Measurements from ENCODE around the gene SDHC.
"Not testable (repeated sequence)": the region's sequence is repeated elsewhere in the genome, so short reads cannot be mapped to it uniquely, and the experiment has no call there.

The SDHC gene

DNA sequence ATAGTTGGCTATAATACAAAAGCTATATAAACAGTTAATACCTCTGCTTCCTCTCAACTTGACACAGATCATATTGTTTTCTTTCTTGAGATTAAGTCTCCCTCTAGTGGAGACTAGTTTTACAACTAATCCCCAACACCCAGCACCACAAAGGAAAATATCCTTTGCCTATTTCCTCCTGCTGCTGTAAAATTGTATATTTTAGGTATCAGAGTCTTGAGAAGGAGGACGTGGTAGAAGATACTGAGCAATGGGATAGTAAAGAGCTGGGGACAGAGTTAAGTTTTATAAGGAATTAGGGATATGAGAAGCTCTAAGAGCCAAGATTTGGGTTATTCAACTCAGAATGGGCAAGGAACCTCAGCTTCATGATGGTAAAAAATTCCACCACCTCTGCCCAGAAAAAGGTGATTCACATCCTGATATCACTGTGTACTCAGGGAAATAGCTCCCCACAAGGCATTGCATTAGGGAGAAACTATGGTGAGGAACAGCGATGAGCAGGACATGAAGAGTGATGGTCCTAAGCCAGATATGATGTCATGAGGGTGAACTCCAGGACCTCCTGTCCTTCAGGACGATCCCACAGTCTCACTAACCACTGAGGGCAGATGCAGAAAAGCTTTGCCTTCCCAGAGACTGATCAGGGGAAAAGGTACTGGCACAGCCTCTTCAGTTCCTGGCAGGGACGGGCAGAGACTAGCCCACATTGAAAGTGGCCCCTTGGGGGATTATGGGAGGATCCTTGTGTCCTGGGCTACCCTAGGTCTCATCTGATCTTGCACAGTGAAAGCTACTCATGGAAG is 68.2 kb downstream of the SDHC start:
- Mint-ChIP-seq H3K27ac (no peak overlapping the region), H3K4me3 (no peak overlapping the region), H3K9me3 (no peaks in the 10 kb centered on the region), H3K4me1 (peaks cover 17% of the 10 kb centered on the region), H3K27me3 (no peaks in the 10 kb centered on the region), H3K36me3 (peaks cover 1% of the 10 kb centered on the region)
- CTCF ChIA-PET, result interaction anchor here (0.6 to 8.8 kb wide), 44 partner anchors 8 to 387 kb away, joined by 3 to 157 read pairs (median 4); partner anchors contain the start of genes APOA2, B4GALT3, CFAP126 and NDUFS2
- DNase-seq, result no peak

DNA sequence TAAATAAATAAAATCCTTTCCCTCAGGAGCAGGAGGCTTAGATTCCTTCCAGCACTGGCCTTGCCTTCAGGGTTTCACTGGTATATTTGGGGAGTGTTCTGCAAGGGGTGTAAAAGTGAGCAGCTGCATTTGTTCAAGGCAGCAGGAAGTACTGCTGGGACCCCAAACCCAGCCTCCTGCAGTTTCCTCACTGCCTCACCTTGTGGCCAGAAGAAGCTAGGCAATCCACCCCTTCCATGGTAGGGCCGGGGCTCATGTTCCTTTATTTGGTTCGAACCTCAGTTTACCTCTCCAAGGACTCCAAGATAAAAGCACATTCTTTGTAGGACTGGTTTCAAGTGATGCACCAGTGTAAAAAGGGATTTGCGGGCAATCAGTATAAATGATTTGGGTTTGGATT is 74.5 kb downstream of the SDHC start:
- H3K27ac Mint-ChIP-seq, result peak overlapping the region; percentile 95
- CTCF ChIA-PET, result interaction anchor here (2.0 kb wide), 1 partner anchor 163 kb away, joined by 10 read pairs; the partner anchor contains the start of gene TOMM40L
- H3K4me3 Mint-ChIP-seq, result peak overlapping the region; percentile 89
- H3K36me3 Mint-ChIP-seq, result peaks cover 1% of the 10 kb centered on the region
- peaks cover 52% of the 10 kb centered on the region for H3K4me1 Mint-ChIP-seq
- H3K27me3 Mint-ChIP-seq, result peaks cover 4% of the 10 kb centered on the region
- no peaks in the 10 kb centered on the region for H3K9me3 Mint-ChIP-seq
- no peak for DNase-seq

DNA sequence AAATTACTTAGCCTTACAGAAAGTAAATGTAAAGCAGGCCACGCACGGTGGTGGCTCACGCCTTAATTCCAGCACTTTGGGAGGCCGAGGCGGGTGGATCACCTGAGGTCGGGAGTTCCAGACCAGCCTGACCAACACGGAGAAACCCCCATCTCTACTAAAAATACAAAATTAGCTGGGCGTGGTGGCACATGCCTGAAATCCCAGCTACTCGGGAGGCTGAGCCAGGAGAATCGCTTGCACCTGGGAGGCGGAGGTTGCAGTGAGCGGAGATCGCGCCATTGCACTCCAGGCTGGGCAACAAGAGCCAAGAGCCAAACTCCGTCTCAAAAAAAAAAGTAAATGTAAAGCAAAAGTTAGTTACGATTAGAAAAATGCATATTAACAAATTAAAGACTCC is 75.0 kb downstream of the SDHC start:
- Mint-ChIP-seq H3K4me3 (peak overlapping the region; percentile 89), H3K4me1 (peaks cover 52% of the 10 kb centered on the region), H3K27ac (peak overlapping the region; percentile 95)
- not testable (repeated sequence) for H3K27me3 Mint-ChIP-seq, H3K9me3 Mint-ChIP-seq, H3K36me3 Mint-ChIP-seq, DNase-seq
- CTCF ChIA-PET, result interaction anchor here (0.7 to 2.0 kb wide), 2 partner anchors 163 to 203 kb away, joined by 4 to 10 read pairs; partner anchors contain the start of gene TOMM40L

DNA sequence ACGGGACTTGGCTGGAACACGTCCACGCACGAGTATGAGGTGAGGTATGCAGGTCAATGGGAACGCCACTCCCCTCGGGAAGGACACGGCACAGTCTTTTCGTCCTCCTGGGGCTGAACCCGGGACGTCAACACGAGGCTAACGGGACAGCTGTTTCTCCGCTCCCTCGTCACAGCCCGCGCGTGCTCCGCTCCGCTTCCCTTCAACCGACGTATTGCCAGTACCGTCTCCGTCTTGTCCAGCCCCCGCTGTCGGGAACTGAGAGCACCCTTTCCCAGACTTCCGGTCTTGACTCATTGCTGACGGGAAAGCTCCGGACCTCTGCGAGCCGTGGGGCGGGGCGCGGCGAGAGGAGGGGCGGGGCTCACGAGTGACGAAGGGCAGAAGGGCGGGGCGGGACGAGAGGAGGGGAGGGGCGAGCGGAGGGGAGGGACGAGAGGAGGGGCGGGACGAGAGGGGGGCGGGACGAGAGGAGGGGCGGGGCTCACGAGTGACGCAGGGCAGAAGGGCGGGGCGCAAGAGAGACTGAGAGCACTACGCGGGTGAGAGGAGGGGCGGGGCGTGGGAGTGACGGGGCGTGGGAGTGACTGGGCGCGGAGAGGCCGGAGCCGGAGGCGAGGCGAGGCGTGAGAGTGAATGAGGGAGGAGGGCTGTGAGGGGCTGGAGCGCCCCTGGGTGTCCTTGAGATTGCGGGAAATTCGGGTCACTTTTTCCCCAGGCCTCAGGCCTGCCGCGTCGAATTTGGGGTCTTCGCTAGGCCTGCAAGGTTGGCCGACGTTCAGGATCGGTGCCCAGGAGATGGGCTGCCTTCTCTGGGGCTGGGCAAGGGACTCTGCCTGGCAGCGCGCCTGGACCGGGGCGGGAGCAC is 75.7 kb downstream of the SDHC start:
- peak; percentile 98 for DNase-seq
- H3K27ac Mint-ChIP-seq, result peak overlapping the region; percentile 95
- peaks cover 4% of the 10 kb centered on the region for H3K27me3 Mint-ChIP-seq
- peak overlapping the region; percentile 89 for H3K4me3 Mint-ChIP-seq
- CTCF ChIA-PET, result interaction anchor here (0.7 to 2.0 kb wide), 3 partner anchors 51 to 203 kb away, joined by 3 to 10 read pairs (median 4); partner anchors contain the start of gene TOMM40L
- H3K36me3 Mint-ChIP-seq, result peaks cover 1% of the 10 kb centered on the region
- peaks cover 50% of the 10 kb centered on the region for H3K4me1 Mint-ChIP-seq
- no peaks in the 10 kb centered on the region for H3K9me3 Mint-ChIP-seq

DNA sequence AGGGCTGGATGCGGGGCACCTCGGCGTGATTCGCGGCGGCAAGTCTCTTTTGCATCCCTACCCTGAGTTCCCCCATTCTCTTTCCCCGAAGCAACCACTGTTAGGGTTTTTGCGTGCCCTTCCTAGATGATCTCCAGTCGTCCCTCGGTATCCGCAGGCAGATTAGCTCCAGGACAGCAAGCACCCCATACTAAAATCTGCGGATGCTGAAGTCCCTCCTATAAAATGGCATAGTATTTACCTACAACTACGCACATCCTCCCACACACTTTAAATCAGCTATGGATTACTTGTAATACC is 76.3 kb downstream of the SDHC start:
- H3K36me3 Mint-ChIP-seq, result peaks cover 1% of the 10 kb centered on the region
- CTCF ChIA-PET, result interaction anchor here (1.4 kb wide), 1 partner anchor 50 kb away, joined by 3 read pairs; no protein-coding TSS in a partner anchor
- H3K4me3 Mint-ChIP-seq, result peak overlapping the region; percentile 89
- peak overlapping the region; percentile 95 for H3K27ac Mint-ChIP-seq
- no peaks in the 10 kb centered on the region for H3K9me3 Mint-ChIP-seq
- DNase-seq, result no peak
- H3K4me1 Mint-ChIP-seq, result peaks cover 50% of the 10 kb centered on the region
- peaks cover 4% of the 10 kb centered on the region for H3K27me3 Mint-ChIP-seq

DNA sequence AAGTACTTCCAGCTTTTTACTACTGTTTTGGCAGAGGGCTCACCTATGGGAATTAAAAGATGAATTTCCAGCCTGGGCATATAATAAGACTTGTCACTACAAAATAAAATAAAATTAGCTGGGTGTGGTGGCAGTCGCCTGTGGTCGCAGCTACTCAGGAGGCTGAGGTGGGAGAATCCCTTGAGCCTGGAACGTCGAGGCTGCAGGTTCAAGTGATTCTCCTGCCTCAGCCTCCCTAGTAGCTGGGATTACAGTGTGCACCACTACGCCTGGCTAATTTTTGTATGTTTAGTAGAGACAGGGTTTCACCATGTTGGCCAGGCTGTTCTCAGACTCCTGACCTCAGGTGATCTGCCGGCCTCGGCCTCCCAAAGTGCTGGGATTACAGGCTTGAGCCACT is 77.0 kb downstream of the SDHC start:
- peak overlapping the region; percentile 15 for H3K27ac Mint-ChIP-seq
- not testable (repeated sequence) for H3K27me3 Mint-ChIP-seq, DNase-seq, H3K9me3 Mint-ChIP-seq, H3K36me3 Mint-ChIP-seq
- CTCF ChIA-PET, result interaction anchor here (1.4 kb wide), 1 partner anchor 49 kb away, joined by 3 read pairs; no protein-coding TSS in a partner anchor
- peak overlapping the region; percentile 89 for H3K4me3 Mint-ChIP-seq
- H3K4me1 Mint-ChIP-seq, result peaks cover 48% of the 10 kb centered on the region

DNA sequence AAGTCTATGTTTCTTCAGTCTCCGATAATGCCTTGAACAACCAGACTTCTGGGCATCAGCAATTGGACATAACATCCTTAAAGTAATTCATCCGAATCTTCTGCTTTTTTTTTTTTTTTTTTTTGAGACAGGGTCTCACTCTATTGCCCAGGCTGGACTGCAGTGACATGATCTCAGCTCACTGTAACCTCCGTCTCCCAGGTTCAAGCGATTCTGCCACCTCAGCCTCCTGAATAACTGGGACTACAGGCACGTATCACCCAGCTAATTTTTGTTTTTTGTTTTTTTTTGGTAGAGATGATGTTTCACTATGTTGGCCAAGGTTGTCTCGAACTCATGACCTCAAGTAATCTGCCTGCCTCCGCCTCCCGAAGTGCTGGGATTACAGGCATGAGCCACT is 77.4 kb downstream of the SDHC start:
- Mint-ChIP-seq H3K4me1 (peaks cover 43% of the 10 kb centered on the region), H3K9me3 (no peaks in the 10 kb centered on the region), H3K4me3 (no peak overlapping the region), H3K36me3 (peaks cover 1% of the 10 kb centered on the region), H3K27me3 (peaks cover 4% of the 10 kb centered on the region), H3K27ac (no peak overlapping the region)
- CTCF ChIA-PET, result interaction anchor here (1.3 kb wide), 1 partner anchor 166 kb away, joined by 3 read pairs; the partner anchor contains the start of gene TOMM40L
- no peak for DNase-seq

DNA sequence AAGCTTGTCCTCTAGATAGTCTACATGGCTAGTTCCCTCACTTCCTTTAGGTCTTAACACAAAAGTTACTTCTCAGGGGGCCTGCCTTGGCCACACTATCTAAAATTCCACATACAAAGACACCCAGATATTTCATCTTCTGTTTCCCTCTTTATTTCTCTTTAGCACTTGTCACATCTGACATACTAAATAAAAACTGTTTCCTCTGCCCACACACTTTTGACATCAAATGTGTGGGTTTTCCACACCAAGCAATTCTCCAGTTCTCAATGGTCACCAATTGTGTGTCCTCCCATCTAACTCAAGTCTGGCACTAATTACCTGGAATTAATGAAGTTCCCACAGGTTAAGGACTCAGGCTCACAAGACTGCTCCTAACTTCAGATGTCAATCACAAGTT is 79.0 kb downstream of the SDHC start:
- H3K36me3 Mint-ChIP-seq, result no peaks in the 10 kb centered on the region
- no peak for DNase-seq
- H3K27ac Mint-ChIP-seq, result no peak overlapping the region
- no peaks in the 10 kb centered on the region for H3K9me3 Mint-ChIP-seq
- peaks cover 4% of the 10 kb centered on the region for H3K27me3 Mint-ChIP-seq
- peaks cover 37% of the 10 kb centered on the region for H3K4me1 Mint-ChIP-seq
- H3K4me3 Mint-ChIP-seq, result no peak overlapping the region
- CTCF ChIA-PET, result interaction anchor here (0.8 kb wide), 1 partner anchor 11 kb away, joined by 3 read pairs; no protein-coding TSS in a partner anchor

DNA sequence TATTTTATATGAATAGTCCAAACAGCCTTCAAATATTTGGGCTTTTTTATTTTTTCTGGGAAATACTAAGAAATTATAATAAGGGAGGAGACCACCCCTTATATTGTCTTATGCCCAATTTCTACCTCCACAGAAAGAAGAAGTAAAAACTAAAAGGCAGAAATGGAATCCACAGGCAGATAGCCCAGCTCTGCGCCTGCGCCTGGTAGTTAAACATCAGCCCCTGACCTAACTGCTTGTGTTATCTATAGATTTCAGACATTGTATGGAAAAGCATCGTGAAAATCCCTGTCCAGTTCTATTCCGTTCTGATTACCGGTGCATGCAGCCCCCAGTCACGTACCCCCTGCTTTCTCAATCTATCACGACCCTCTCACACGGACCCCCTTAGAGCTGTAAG is 82.9 kb downstream of the SDHC start:
- H3K27me3 Mint-ChIP-seq, result peaks cover 12% of the 10 kb centered on the region
- DNase-seq, CTCF ChIA-PET, H3K27ac Mint-ChIP-seq, H3K9me3 Mint-ChIP-seq: not testable (repeated sequence)
- H3K4me3 Mint-ChIP-seq, result peak overlapping the region; percentile 38
- peaks cover 16% of the 10 kb centered on the region for H3K36me3 Mint-ChIP-seq
- H3K4me1 Mint-ChIP-seq, result peaks cover 39% of the 10 kb centered on the region

DNA sequence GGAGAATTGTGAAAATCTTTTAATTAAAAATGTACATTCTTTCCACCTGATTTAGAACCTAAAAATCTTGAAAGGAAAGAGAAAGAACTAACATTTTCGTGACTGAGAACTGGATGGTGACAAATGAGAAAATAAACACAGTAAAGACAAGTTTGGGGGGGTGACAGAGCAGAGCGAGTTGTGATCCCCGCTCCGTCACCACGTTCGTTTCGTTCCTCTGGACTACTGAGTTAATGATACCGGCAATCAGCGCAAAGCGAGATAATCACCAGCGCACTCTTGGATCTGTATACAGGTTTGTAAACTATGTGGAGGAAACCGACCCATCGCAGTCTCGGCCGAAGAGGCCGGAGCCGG is 84.7 kb downstream of the SDHC start:
- no peak for DNase-seq
- H3K36me3 Mint-ChIP-seq, result peaks cover 19% of the 10 kb centered on the region
- CTCF ChIA-PET, result no interaction called here
- peak overlapping the region; percentile 89 for H3K4me3 Mint-ChIP-seq
- peaks cover 34% of the 10 kb centered on the region for H3K4me1 Mint-ChIP-seq
- no peaks in the 10 kb centered on the region for H3K9me3 Mint-ChIP-seq
- peak overlapping the region; percentile 100 for H3K27ac Mint-ChIP-seq
- H3K27me3 Mint-ChIP-seq, result peaks cover 9% of the 10 kb centered on the region

DNA sequence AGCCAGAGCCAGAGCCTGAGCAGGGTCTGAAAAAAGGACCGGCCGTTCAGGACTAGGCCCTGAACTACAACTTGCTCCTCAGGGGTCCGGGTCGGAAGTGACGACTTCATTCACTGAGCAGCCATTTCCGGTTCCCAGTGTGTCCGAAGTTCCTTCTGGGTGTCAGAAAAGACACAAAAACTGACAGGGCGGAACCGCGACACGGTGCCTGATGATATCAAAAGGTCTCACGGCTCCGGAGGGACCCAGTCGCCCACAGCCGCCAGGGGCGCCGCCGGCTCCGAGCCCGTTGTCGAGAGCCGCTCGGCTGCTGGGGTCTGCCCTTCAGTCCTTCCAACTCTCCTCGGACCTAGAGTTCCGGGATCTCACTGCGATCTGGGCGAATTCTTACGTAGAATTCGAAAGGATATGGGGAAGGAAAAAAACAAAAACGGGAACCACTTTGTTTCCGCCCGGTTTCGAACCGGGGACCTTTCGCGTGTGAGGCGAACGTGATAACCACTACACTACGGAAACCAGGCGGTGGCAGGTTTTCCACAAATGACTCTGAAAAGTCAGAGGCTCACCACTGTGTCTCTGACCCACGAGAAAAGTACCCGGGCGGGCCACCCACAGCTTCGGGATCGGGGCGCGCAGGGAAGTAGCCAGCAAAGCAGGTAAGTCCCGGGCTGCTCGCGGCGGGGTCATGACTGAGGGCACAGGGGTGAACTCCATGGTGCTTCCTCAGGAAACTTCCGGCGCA is 85.2 kb downstream of the SDHC start:
- peaks cover 21% of the 10 kb centered on the region for H3K36me3 Mint-ChIP-seq
- H3K27ac Mint-ChIP-seq, result peak overlapping the region; percentile 100
- H3K9me3 Mint-ChIP-seq, result no peaks in the 10 kb centered on the region
- peak; percentile 93 for DNase-seq
- CTCF ChIA-PET, result interaction anchor here (0.5 to 1.6 kb wide), 3 partner anchors 38 to 191 kb away, joined by 3 to 8 read pairs (median 5); no protein-coding TSS in a partner anchor
- peak overlapping the region; percentile 89 for H3K4me3 Mint-ChIP-seq
- peaks cover 38% of the 10 kb centered on the region for H3K4me1 Mint-ChIP-seq
- peaks cover 15% of the 10 kb centered on the region for H3K27me3 Mint-ChIP-seq

DNA sequence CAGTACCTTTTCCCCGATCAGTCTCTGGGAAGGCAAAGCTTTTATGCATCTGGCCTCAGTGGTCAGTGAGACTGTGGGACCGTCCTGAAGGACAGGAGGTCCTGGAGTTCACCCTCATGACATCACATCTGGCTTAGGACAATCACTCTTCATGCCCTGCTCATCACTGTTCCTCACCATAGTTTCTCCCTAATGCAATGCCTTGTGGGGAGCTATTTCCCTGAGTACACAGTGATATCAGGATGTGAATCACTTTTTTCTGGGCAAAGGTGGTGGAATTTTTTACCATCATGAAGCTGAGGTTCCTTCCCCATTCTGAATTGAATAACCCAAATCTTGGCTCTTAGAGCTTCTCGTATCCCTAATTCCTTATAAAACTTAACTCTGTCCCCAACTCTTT is 88.3 kb downstream of the SDHC start:
- H3K27ac Mint-ChIP-seq, result no peak overlapping the region
- CTCF ChIA-PET, result interaction anchor here (1.6 kb wide), 1 partner anchor 37 kb away, joined by 4 read pairs; no protein-coding TSS in a partner anchor
- H3K27me3 Mint-ChIP-seq, result peaks cover 16% of the 10 kb centered on the region
- no peaks in the 10 kb centered on the region for H3K9me3 Mint-ChIP-seq
- H3K4me1 Mint-ChIP-seq, result peaks cover 36% of the 10 kb centered on the region
- no peak for DNase-seq
- no peak overlapping the region for H3K4me3 Mint-ChIP-seq
- peaks cover 21% of the 10 kb centered on the region for H3K36me3 Mint-ChIP-seq

DNA sequence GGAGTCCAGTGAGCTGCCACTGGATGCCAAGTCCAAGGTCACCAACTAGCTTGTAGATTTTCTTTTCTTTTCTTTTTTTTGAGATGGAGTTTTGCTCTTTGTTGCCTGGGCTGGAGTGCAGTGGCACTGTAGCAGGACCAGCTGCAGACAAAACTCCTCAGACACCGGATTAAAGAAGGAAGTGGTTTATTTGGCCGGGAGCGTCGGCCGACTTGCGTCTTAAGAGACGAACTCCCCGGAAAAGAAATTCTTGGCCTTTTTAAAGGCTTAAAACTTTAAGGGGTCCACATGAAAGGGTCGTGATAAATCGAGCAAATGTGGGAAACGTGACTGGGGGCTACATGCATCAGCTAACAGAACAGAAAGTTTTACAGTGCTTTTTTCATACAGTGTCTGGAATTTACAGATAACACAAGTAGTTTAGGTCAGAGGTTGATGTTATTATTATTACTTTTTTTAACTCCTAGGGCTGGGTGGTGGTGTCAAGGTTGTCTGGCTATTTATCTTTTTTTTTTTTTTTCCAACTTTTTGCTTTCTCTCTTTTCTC is 89.9 kb downstream of the SDHC start:
- H3K4me1 Mint-ChIP-seq, result peaks cover 24% of the 10 kb centered on the region
- CTCF ChIA-PET, result no interaction called here
- H3K36me3 Mint-ChIP-seq, result peaks cover 18% of the 10 kb centered on the region
- DNase-seq, result no peak
- H3K27me3 Mint-ChIP-seq, result peaks cover 16% of the 10 kb centered on the region
- H3K4me3 Mint-ChIP-seq, result no peak overlapping the region
- H3K27ac Mint-ChIP-seq, result no peak overlapping the region
- H3K9me3 Mint-ChIP-seq, result no peaks in the 10 kb centered on the region
